Measurements from ENCODE around the gene CLEC9A.
"Not testable (repeated sequence)": the region's sequence is repeated elsewhere in the genome, so short reads cannot be mapped to it uniquely, and the experiment has no call there.

CLEC9A gene

GRCh38 chr12:10030446-10030845 is at the start of gene CLEC9A:
Gene CLEC9A (plus strand): TSS chr12:10030682. CDS start chr12:10052688, 22,006 bp downstream.
- DNase-seq = no peak

GRCh38 chr12:9991876-9992275 is 38.6 kb upstream of the CLEC9A start:
- no peak for DNase-seq

- no peak for DNase-seq
Observed at GRCh38 chr12:9992296-9992695, 38.2 kb upstream of the CLEC9A start.

- DNase-seq = no peak
Observed at GRCh38 chr12:9999016-9999415, 31.5 kb upstream of the CLEC9A start, which contains the start of gene CLEC1B. Gene CLEC1B (minus strand): TSS chr12:9999121. CDS start chr12:9999100, 21 bp downstream.

GRCh38 chr12:10001171-10001776 is 29.2 kb upstream of the CLEC9A start:
- no peak for DNase-seq

- DNase-seq = no peak
Observed at GRCh38 chr12:10012630-10013330, 17.7 kb upstream of the CLEC9A start.

GRCh38 chr12:10015450-10015849 is 15.0 kb upstream of the CLEC9A start:
- no peak for DNase-seq

- DNase-seq = no peak
Observed at GRCh38 chr12:10016881-10017280, 13.6 kb upstream of the CLEC9A start.

- DNase-seq = no peak
Observed at GRCh38 chr12:10018386-10018785, 12.1 kb upstream of the CLEC9A start.

GRCh38 chr12:10021342-10021741 is 9.1 kb upstream of the CLEC9A start:
- no peak for DNase-seq

GRCh38 chr12:10025236-10025635 is 5.2 kb upstream of the CLEC9A start:
- no peak for DNase-seq

GRCh38 chr12:10026666-10027065 is 3.8 kb upstream of the CLEC9A start:
- not testable (repeated sequence) for DNase-seq

GRCh38 chr12:10027311-10027710 is 3.2 kb upstream of the CLEC9A start:
- no peak for DNase-seq

- no peak for DNase-seq
Observed at GRCh38 chr12:10027721-10028120, 2.8 kb upstream of the CLEC9A start.

- no peak for DNase-seq
Observed at GRCh38 chr12:10031321-10031720, 839 bp downstream of the CLEC9A start.

GRCh38 chr12:10031771-10032175 is 1.3 kb downstream of the CLEC9A start:
- DNase-seq = peak; percentile 70

- DNase-seq = no peak
Observed at GRCh38 chr12:10033783-10034545, 3.5 kb downstream of the CLEC9A start.

GRCh38 chr12:10042167-10042566 is 11.7 kb downstream of the CLEC9A start:
- DNase-seq = no peak

GRCh38 chr12:10048526-10048925 is 18.0 kb downstream of the CLEC9A start:
- no peak for DNase-seq

GRCh38 chr12:10052193-10052913 is 21.9 kb downstream of the CLEC9A start:
- DNase-seq = no peak

GRCh38 chr12:10058387-10058786 is 27.9 kb downstream of the CLEC9A start:
- DNase-seq = no peak

- DNase-seq = no peak
Observed at GRCh38 chr12:10065241-10065640, 34.8 kb downstream of the CLEC9A start.

GRCh38 chr12:10067264-10067663 is 36.8 kb downstream of the CLEC9A start:
- no peak for DNase-seq
